ENCODE results near the gene ACAT2.
A peak's percentile ranks its signal among the peaks of the same experiment; 100 is the strongest.
"Not testable (repeated sequence)": the region's sequence is repeated elsewhere in the genome, so short reads cannot be mapped to it uniquely, and the experiment has no call there.

The ACAT2 gene

DNA sequence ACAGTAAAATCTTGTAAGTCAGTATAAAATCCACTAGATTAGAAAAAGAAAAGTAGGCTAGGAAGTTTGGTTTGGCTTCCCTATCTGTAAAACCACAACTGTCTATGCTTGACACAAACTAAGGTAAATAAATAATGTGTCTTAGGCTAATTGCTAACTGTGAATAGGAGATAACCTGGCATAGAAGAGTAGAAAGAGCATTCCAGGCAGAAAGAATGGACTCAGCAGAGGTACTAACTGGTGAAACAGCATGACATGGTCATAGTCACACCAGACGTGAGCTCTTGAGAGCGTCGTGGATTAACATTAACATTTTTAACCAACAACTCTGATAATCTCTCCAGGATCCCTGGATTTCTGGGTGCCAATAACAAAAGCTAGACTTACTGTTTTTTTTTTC, 43.2 kb upstream of the ACAT2 start:
- TF ChIP-seq, protein P1, sequence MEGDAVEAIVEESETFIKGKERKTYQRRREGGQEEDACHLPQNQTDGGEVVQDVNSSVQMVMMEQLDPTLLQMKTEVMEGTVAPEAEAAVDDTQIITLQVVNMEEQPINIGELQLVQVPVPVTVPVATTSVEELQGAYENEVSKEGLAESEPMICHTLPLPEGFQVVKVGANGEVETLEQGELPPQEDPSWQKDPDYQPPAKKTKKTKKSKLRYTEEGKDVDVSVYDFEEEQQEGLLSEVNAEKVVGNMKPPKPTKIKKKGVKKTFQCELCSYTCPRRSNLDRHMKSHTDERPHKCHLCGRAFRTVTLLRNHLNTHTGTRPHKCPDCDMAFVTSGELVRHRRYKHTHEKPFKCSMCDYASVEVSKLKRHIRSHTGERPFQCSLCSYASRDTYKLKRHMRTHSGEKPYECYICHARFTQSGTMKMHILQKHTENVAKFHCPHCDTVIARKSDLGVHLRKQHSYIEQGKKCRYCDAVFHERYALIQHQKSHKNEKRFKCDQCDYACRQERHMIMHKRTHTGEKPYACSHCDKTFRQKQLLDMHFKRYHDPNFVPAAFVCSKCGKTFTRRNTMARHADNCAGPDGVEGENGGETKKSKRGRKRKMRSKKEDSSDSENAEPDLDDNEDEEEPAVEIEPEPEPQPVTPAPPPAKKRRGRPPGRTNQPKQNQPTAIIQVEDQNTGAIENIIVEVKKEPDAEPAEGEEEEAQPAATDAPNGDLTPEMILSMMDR (IDR thresholded peaks at IDR 0.05; ENCODE audit: insufficient read depth, missing control alignments) = no peak
- FAIRE-seq (no peak), DNase-seq (ENCODE audit: insufficient read length, low spot score) (no peak)

DNA sequence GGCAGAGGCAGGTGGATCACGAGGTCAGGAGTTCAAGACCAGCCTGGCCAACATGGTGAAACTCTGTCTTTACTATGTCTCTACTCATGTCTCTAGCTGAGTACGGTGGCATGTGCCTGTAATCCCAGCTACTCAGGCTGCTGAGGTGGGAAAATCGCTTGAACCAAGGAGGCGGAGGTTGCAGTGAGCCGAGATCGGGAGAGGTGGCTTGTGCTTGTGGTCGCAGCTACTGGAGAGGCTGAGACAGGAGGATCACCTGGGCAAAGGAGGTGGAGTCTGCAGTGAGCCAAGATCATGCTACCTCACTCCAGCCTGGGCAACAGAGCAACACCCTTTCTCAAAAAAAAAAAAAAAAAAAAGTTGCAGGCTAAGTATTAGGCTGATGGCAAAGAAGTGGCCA, 42.6 kb upstream of the ACAT2 start:
- TF ChIP-seq, protein P1 (IDR thresholded peaks at IDR 0.05; ENCODE audit: insufficient read depth, missing control alignments) = no peak
- DNase-seq (ENCODE audit: insufficient read length, low spot score) (no peak), FAIRE-seq (no peak)

DNA sequence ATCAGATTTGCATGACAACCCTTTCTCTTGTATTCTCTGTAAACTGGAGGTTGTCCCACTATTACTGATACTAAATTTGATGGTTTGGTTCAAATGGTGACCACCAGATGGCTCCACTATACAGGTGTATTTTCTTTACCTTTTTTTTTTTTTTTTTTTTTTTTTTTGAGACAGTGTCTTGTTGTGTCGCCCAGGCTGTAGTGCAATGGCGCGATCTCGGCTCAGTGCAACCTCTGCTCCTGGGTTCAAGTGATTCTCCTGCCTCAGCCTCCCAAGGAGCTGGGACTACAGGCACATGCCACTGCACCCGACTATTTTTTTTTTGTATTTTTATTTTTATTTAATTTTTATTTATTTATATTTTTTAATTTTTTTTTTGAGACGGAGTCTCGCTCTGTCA, 41.1 kb upstream of the ACAT2 start:
- no peak for FAIRE-seq
- TF ChIP-seq, protein P1 (IDR thresholded peaks at IDR 0.05; ENCODE audit: insufficient read depth, missing control alignments) = peak; percentile 44
- no peak for DNase-seq (ENCODE audit: insufficient read length, low spot score)

DNA sequence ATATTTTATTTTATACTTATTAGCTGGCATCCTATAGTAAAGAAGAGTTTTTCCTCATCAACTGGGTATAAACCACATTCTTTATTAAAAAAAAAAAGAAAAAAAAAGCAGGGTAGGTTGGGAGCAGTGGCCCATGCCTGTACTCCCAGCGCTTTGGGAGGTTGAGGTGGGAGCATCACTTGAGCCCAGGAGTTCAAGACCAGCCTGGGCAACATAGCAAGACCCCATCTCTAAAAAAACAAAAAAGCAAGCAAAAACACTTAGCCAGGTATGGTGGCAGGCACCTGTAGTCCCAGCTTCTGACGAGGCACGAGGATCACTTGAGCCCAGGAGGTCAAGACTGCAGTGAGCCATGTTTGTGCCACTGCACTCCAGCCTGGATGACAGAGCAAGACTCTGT, 39.9 kb upstream of the ACAT2 start:
- not testable (repeated sequence) for FAIRE-seq; DNase-seq (ENCODE audit: insufficient read length, low spot score)

DNA sequence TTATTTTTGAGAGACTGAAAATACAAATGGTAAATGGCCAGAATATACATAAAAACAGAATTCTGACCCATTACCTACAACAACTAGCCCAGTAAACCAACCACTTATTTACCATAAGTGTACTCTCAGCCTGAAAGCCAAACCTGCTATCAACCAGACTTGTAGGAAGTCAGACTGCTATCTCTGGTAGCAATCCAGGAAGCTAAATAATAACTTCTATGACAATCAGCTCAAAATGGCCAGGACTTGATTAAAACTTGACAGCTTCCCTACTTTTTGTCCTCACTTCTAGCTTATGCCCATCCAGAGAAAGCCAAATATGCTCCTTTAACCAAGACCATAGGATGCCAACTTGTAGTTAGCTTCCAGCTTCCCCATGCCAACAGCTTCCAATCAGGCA, 39.2 kb upstream of the ACAT2 start:
- FAIRE-seq = no peak
- no peak for DNase-seq (ENCODE audit: insufficient read length, low spot score)

DNA sequence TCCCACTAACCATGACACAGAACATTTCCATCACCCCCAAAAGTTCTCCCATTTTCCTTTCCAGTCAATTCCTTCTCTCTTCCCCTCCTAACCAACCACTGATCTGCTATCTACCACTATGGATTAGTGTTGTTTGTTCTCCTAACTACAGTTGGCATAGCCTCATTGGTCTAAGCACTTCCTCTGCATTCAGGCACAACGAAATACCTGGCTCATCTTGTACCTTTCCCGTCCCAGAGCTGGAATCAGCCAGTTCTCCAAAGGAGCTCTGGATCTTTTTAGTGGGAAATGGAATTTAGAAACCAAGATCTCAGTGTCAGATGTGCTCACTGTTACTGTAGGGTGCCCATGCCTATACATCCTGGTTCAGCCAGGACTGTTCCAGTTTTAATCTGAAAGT, 38.6 kb upstream of the ACAT2 start:
- TF ChIP-seq, protein P1 (IDR thresholded peaks at IDR 0.05; ENCODE audit: insufficient read depth, missing control alignments) = no peak
- DNase-seq (ENCODE audit: insufficient read length, low spot score) (no peak), FAIRE-seq (no peak)

More for the DNA sequence above, 39.2 kb upstream of the ACAT2 start:
- TF ChIP-seq, protein P1 (IDR thresholded peaks at IDR 0.05; ENCODE audit: insufficient read depth, missing control alignments) = no peak

DNA sequence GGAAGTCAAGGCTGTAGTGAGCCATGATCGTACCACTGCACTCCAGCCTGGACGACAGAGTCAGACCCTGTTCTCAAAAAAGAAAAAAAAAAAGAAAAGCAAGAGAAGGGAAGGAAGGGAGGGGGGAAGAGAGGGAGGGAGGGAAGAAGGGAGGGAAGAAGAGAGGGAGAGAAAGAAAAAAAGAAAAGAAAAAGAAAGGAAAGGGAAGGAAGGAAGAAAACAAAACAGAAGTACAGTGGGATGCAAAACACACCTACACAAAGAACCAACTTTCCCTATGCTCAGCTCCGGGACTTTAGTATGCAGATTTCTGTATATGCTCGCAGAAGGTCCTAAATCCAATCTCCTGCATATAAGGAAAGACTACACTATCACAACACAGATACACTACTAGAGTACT, 37.1 kb upstream of the ACAT2 start:
- TF ChIP-seq, protein P1 (IDR thresholded peaks at IDR 0.05; ENCODE audit: insufficient read depth, missing control alignments) = no peak
- FAIRE-seq (no peak), DNase-seq (ENCODE audit: insufficient read length, low spot score) (no peak)

DNA sequence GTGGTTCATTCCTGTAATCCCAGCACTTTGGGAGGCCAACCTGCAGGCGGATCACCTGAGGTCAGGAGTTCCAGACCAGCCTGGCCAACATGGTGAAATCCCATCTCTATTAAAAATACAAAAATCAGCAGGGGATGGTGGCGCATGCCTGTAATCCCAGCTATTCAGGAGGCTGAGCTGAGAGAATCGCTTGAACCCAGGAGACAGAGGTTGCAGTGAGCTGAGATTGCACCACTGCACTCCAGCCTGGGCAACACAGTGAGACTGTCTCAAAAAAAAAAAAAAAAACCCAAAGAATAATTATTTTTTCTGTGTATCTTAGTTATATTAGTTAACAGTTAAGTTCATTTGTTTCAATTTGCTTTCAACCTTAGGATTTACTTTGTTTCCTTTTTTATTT, 36.6 kb upstream of the ACAT2 start:
- not testable (repeated sequence) for FAIRE-seq

More for the DNA sequence above, 36.6 kb upstream of the ACAT2 start:
- DNase-seq (ENCODE audit: insufficient read length, low spot score) = not testable (repeated sequence)
